ENCODE measurements around the gene PWWP2B.

Gene PWWP2B

GRCh38 chr10:132395704-132396493 lies 1.1 kb upstream of the PWWP2B start:
- DNase-seq = no peak

GRCh38 chr10:132396494-132397035 lies 435 bp upstream of the PWWP2B start:
- DNase-seq = peak; percentile 75

DNA sequence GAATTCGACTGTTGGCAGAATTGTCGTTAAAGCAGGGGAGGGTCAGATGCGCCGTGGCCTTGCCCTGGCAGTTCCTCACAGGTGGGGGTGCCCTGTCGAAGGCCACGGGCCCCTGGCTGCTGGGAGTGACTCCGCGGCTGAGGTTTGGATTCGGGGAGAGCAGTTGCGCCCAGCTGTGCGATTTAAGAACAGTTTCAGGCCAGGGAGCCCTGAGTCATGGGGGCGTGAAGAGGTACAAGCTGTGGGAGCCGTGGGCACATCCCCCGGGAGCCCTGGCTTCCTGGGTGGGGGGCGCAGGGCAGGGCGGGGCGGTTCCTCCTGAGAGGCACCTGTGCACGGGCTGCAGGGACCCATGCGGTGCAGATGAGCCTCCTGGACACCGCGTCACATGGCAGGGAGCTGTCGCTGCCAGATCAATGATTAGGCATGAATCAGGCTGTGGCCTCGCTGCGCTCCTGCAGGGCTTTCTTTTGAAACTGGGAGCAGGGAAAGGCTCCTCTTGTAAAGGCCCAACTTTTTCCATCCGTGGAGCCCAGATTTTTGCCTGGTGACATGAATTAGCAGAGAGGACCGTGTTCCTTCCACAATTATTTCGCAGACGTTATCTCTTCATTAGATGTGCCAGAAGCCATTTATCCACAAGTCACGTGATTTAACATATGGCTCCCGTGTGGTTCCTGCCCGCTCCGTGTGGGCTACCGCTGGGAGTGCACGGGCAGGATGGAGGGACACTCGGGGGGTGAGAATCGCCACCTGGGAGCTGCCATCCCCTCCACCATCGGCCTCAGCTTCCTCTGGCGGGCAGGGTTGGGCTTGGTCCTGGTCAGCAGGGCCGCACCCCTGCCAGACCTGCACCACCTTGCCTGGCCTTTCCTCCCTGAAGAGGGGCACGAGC lies 918 bp downstream of the PWWP2B start:
- DNase-seq = peak; percentile 48

GRCh38 chr10:132398566-132398991 lies 1.6 kb downstream of the PWWP2B start:
- no peak for DNase-seq

DNA sequence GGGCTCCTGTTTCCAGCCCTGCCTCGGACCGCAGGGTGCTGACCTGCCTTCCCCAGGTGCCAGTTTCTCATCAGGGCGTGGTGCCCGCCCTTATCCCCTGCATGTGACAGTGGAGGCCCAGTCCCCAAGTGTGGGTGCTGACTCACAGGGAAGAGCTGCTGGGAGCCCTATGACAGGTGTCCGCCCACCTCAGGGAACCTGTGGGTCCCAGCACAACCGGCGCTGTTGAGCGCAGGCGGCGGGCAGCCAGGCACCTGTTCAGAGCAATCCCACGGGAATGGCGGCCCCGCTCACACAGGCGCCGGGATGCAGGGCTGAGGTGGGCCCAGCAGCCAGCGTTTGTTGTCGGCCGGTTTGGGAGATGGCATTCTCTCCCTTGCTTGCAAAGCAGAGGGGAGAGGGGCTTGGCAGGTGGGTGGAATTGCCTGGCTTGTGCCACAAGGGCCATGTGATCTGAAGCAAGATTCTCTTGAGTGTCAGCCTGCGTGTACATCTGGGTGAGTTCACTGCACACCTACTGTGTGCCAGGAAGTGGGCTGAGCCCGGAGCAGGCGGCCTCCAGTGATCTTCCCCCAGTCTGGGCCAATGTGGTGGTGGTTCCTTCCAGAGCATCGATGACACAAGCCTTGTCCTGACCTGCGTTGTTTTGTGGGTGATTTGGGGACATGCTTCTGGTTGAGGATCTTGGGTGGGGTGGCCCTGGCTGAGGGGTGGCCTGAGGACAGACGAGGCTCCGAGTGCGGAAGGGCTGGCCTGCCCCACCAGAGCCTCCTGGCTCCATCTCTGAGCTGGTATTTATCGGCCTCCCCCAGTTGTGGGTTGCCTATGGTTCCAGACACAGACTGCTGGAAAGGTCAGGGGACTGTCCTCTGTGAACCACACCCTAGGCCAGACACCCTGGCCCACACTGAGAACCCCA lies 2.4 kb downstream of the PWWP2B start:
- no peak for DNase-seq

DNA sequence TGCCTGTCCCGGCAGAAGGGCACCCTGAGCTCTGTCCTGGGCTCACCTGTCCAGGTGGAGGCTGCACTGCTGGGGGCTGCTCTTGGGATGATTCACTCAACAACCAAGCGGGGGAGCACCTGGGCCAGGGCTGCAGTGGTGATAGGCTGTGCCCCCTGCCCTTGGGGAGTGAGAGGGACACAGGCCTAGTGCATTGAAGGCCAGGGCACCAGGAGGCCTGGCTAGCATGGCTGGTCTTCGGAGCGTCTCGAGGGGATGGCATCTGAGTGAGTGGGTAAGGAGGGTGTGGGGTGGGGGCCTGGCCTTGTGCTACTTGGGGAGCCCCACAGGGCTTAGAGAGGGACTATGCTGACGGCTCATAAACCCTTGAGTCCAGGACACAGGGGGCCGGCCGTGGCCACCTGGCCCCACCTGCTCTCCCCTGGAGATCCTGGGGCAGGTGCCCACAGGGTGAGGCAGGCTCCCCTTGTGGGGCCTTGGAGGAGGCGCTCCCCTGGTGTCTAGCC lies 3.1 kb downstream of the PWWP2B start:
- DNase-seq = no peak

- no peak for DNase-seq
These were observed 3.6 kb downstream of the PWWP2B start for GRCh38 chr10:132400547-132401151.

DNA sequence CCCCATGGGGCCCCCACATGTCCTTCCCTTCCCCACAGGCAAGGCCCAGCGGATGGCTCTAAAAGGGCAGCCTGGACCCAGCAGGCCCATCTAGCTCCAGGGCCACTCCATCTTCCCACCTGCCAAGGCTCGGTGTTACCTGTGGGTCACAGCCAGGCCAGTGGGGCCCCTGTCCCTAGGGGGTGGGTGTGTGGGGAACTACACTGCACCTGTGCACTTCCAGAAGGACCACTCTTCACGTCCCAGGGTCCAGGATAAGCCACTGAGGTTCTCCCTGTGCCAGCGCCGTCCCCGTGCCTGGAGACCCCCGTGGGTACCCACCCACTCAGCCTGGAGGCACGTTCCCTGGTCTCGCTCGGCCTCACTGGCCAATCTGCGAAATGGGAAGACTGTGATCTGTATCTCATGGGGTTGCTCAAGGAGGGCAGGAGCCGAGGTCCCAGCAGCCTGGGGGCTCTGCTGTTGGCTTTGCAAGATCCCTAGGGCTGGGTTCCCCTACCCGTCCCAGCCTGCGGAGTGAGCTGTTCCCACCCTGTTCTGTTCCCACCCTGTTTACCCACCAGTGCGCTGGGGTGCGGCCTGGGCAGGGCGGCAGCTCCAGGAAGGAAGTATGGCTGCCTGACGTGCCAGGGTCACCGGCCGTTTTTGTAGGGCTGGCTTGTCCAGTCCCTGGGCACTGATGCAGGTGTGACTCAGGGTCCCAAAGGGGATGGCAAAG lies 4.6 kb downstream of the PWWP2B start:
- no peak for DNase-seq

DNA sequence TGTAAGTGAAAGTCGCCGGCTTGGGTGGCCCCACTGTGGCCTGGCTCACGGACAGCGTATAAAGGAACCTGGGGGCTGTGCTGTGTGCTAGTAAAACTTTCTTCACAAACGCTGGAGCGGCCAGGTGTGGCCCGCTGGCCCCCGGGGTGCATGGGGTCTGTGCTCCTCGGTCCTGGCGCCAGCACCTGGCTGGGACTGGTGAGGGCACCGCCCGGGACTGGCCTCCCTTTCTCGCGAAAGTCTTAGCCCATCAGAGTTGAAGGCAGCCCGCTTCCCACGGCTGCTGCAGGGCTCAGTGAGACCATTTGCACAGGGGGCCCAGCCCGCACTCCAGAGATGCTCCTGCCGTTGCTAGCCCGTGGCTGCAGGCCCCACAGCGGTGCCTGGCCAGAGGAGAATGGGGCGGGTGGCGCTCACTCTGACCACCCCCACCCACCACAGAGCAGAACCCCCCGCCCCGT lies 5.8 kb downstream of the PWWP2B start:
- no peak for DNase-seq

- no peak for DNase-seq
These were observed 6.6 kb downstream of the PWWP2B start for GRCh38 chr10:132403511-132404168.

- no peak for DNase-seq
These were observed 7.3 kb downstream of the PWWP2B start for GRCh38 chr10:132404169-132404880.

DNA sequence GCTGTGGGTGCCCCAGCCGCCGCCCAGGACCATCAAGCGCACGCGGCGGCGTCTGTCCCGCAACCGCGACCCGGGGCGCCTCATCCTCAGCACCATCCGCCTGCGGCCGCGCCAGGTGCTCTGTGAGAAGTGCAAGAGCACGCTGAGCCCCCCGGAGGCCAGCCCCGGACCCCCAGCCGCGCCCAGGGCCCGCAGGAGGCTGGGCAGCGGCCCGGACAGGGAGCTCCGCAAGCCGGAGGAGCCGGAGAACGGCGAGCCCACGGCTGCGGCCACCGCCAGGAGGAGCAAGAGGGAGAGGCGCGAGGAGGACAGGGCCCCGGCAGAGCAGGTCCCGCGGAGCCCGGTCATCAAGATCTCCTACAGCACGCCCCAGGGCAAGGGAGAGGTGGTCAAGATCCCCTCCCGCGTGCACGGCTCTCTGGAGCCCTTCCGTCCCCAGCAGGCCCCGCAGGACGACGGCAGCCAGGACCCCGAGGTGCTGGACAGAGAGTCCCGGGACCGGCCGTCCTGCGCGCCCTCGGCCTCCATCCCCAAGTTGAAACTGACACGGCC lies 8.0 kb downstream of the PWWP2B start:
- DNase-seq = no peak

DNA sequence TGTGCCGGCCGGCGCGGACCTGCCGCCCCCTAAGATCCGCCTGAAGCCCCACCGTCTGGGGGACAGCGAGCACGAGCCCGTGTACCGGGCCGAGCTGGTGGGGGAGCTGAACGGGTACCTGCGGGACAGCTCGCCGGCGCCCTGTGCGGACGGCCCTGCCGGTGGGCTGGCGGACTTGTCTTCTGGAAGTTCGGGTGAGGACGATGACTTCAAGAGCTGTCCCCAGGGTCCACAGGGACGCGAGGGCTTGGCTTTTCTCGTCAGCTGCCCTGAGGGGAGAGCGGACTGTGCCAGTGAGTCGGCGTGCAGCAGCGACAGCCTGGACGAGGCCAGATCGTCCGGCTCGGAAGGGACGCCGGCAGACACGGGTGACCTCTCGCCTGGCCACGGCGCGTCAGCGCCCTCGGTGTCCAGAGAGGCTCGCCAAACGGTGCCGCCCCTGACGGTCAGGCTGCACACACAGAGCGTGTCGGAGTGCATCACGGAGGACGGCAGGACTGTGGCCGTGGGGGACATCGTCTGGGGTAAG lies 8.5 kb downstream of the PWWP2B start:
- DNase-seq = no peak

DNA sequence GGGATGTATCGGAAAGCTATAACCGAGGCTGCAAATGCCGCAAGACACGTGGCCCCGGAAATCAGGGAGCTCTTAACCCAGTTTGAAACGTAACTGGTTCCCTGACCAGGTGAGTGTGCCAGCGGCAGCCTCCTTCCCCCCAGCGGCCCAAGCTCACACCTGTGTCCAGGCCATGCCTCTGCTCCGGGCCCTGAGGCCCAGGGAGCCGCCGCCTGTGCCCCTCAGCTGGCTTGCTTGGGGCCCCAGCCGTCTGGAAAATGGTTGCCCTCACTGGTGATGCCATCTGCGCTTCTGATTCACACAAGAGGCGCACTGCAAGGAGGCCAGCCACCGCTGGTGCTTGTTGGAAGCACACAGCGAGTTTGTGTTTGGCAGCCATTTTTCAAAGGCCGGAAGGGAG lies 9.2 kb downstream of the PWWP2B start:
- DNase-seq = no peak

DNA sequence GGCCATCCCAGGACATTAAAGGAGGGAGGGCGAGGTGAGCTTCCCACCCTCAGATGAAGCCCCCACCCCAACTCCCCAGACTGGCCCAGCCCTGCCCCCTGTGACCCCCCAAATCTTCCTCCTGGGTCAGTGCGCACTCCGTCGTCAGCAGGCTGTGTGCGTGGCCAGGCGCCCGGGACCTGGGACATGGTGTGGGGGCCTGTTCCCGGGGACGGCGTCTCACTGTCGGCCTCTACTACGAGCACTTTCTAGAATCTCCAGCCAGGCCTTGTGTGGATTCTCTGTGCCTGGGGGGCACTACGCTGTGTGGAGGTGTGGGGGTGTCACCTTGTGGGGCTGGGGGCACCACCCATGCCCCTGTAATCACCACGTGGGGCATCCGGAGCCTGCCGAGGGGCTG lies 9.8 kb downstream of the PWWP2B start:
- no peak for DNase-seq

- DNase-seq = no peak
These were observed 10.3 kb downstream of the PWWP2B start for GRCh38 chr10:132407243-132407746.

- DNase-seq = no peak
These were observed 10.9 kb downstream of the PWWP2B start for GRCh38 chr10:132407846-132408278.

DNA sequence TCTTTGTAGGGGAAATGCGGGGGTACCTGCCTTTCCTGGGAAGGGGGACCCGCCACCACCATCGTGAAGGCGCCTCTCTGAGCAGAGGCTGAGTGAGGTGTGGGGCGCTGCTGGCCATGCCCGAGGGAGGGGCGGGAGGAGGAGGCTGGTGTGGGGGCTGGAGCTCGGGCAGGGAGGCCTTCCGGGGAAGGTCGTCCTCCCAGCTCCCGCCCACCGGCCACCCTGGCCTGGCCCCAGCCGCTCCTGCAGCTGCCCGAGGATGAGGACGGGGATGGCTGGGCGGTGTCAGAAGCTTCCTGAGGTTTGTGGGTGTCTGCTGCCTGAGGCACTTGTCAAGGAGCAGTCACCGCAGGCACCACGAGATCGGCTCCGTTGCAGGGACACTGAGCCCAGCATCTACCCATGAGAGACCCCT lies 11.4 kb downstream of the PWWP2B start:
- DNase-seq = no peak

All from CD4-positive, alpha-beta T cell treated with Interleukin-6 for 4 hours (primary cell).